ENCODE data around the gene WNT16.

Gene WNT16

DNA sequence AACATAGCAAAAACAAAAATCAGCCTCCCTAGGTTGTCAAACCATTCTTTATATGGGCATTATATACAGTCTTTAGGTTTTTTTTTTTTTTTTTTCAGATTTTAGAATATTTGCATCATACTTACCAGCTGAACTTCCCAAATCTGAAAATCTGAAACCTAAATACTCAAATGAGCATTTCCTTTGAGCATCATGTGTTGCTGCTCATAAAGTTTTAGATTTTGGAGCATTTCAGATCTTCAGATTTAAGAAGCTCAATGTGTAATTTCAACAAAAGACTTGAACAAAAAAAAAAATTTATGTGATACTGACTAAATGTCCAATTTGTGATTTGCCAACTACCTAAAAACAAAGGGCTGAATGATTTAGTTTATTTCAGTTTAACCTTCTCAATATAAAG, 53.7 kb downstream of the WNT16 start:
- Histone ChIP-seq H3K27ac (no peak overlapping the region), H3K4me3 (no peak overlapping the region)
- DNase-seq (ENCODE audit: low spot score), result no peak
- TF ChIP-seq, protein P1, sequence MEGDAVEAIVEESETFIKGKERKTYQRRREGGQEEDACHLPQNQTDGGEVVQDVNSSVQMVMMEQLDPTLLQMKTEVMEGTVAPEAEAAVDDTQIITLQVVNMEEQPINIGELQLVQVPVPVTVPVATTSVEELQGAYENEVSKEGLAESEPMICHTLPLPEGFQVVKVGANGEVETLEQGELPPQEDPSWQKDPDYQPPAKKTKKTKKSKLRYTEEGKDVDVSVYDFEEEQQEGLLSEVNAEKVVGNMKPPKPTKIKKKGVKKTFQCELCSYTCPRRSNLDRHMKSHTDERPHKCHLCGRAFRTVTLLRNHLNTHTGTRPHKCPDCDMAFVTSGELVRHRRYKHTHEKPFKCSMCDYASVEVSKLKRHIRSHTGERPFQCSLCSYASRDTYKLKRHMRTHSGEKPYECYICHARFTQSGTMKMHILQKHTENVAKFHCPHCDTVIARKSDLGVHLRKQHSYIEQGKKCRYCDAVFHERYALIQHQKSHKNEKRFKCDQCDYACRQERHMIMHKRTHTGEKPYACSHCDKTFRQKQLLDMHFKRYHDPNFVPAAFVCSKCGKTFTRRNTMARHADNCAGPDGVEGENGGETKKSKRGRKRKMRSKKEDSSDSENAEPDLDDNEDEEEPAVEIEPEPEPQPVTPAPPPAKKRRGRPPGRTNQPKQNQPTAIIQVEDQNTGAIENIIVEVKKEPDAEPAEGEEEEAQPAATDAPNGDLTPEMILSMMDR (IDR thresholded peaks at IDR 0.05), result no peak

DNA sequence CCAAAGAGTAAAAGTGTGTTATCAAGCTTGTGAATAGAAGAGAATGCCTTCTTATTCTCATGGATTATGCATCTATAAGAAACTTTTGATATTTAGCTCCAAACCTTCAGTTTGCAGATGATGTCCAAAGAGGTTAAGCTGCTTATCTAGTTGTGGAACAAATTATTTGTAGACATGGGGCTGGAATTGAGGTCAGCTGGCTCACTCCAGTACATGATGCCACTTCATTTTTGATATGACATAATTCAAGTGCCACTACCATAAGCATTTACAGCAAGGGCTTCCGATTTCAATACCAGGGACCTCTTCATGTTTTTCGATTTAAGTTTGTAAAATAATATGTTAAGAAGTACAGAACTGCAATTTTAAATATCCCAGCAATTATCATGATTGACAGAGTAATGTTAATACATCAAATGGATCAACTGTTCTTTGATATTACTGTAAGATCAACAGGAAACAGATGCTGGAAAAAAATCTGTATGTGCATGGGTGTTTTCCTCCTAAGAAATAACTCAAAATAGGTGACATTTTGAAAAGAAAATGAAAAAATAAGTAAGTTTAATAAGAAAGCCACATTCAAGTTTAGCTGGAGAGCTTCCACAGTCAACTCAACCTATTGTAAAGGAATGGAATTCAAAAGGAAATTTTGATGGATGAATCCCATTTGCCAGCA, 54.6 kb downstream of the WNT16 start:
- Histone ChIP-seq H3K4me3 (no peak overlapping the region), H3K27ac (no peak overlapping the region)
- no peak for DNase-seq (ENCODE audit: low spot score)
- TF ChIP-seq, protein P1 (IDR thresholded peaks at IDR 0.05), result no peak

DNA sequence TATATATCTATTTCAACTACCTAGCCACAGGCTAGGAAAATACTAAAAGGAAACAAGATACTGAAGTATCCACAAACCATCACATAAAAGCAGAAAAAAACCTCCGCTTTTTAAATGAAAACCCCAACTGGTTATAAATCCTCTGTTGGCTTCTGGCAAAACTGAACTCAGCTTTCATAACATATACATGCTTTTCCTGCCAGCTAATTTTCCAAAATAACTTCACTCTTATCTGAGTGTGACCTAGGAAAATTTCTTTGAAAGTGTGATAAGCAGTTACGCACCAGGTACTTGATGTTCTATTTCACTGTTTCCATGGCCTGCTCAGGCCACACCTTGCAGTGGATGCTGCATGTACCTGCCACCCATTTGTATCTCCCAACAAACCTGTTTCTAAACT, 55.5 kb downstream of the WNT16 start:
- DNase-seq (ENCODE audit: low spot score), result no peak
- Histone ChIP-seq H3K27ac (no peak overlapping the region), H3K4me3 (no peak overlapping the region)
- TF ChIP-seq, protein P1 (IDR thresholded peaks at IDR 0.05), result no peak

DNA sequence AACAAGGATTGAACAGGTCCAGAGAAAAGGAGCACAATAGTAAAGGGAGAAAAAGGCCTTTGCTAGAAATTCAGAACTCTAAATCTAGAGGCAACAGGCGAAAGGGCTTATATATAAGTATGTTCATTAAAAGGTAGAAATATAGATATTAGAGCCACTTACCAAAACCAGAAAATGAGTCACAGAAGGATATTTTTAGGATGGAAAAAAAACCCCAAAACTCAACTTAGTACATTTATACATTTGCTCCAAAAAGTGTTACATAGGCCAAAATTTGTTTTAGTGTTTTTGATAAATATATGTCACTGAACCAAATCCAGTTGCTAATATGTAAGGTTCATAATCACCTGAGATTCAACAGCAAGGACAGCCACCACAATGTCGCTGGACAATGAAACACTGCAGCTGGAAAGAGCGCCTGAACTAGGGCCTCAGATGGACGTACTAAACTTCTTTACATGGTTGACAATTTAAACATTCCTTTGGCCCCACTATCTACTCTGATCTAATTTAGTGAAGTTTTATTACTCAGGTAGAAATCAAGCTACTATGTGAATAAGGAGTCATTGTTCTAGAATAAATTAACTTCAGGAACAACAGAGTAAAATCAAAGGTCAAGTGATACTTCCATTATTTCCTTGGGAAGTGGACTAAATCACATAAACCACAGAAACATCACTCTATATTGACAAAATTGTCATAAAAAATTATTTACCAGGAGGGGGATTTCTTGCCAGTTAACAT, 56.4 kb downstream of the WNT16 start:
- Histone ChIP-seq H3K27ac (no peak overlapping the region), H3K4me3 (no peak overlapping the region)
- TF ChIP-seq, protein P1 (IDR thresholded peaks at IDR 0.05), result no peak
- DNase-seq (ENCODE audit: low spot score), result no peak

DNA sequence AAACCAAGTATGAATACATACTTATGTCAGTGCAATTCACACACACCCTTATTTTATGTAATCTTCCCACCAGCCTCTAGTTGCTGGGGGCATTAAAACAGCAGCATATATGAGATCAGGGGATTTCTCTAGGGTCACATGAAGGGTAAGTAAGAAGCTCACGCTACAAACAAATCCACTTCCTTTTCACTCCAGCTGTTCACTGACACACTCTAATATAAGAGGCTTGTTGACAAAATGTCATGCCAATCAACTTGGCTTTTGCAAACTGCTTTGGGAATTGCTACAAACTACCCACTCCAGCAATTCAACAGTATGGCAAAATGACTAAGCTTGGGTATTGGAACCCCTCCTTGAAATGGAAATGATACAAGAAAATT, 57.0 kb downstream of the WNT16 start:
- DNase-seq (ENCODE audit: low spot score), result no peak
- no peak overlapping the region for H3K4me3 ChIP-seq
- TF ChIP-seq, protein P1 (IDR thresholded peaks at IDR 0.05), result no peak
- no peak overlapping the region for H3K27ac ChIP-seq

DNA sequence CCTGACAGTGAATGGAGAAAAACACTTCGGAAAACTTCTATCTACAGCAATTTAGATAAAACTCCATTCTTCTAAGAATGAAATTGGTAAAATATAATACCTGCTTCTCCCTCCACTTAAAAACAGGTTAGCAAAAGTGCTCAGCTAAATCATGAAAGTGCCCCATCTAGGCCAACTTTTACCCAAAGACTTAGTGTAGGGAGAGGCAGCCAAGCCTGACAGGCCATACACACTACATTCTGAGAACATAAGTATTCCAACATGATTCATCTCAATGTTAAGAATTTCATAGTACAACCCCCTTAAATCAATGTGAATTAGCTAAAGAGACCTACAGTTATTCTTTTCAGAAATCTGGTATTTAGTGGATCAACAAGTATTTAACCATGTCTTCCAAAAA, 60.1 kb downstream of the WNT16 start:
- Histone ChIP-seq H3K4me3 (no peak overlapping the region), H3K27ac (no peak overlapping the region)
- TF ChIP-seq, protein P1 (IDR thresholded peaks at IDR 0.05), result no peak
- no peak for DNase-seq (ENCODE audit: low spot score)

DNA sequence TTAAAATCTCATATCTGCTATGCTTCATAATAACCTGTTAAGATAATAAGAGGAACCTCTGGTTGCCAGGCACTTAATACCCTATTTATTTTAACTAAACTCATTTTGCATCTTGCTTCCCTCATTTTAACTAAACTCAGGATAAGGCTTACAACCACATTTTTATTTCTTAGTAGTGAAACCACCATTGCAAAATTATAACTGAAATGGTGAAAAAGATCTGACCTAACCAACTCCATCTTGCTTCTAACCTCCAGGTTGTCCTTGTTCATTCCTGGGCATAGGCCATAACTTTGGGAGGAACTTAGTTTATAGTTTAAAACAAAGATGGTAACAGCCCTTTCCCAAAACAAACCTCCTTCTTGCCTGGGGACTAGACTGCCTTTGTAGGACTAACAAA, 61.3 kb downstream of the WNT16 start:
- Histone ChIP-seq H3K4me3 (no peak overlapping the region), H3K27ac (no peak overlapping the region)
- no peak for DNase-seq (ENCODE audit: low spot score)
- TF ChIP-seq, protein P1 (IDR thresholded peaks at IDR 0.05), result no peak

Measured in coronary artery (tissue), 2 donors.